BJ (cell line): ENCODE measurements around the gene LZTR1. TPM values are rescaled to one million over a fixed set of nuclear protein-coding genes. Genes with fewer than 3 reads are reported as not detected.

ENCODE experiments used
- CTCF ChIA-PET: fragments of 350-600 bp; formaldehyde crosslinking; extraction: SDS; loops from one replicate; lab custom pipeline; 2021; ENCODE audit warnings: antibody characterized with exemption, inconsistent platforms; lab: Yijun Ruan, JAX
- POLR2A ChIA-PET: fragments of 300-600 bp; sonication (Branson Sonifier 250); formaldehyde crosslinking; extraction: SDS; loops from one replicate; lab custom pipeline; 2021; ENCODE audit warnings: antibody characterized with exemption; lab: Charles Lee
- DNase-seq: peaks from one replicate; pipeline ENCODE4 v3.0.0-alpha.2; 2011; ENCODE audit warnings: low read depth
- H3K27me3 ChIP-seq: 2 replicates; pipeline ENCODE4 v1.6.0; 2011; ENCODE audit warnings: low read length; ENCODE audit not compliant: control insufficient read depth, insufficient read depth
- H3K36me3 ChIP-seq: 2 replicates; pipeline ENCODE4 v1.5.1; 2011; ENCODE audit warnings: low read length; ENCODE audit not compliant: control insufficient read depth, insufficient read depth
- H3K4me3 ChIP-seq: 2 replicates; pipeline ENCODE4 v1.5.1; 2011; ENCODE audit warnings: low read depth, mild to moderate bottlenecking, control low read depth, low read length
- polyA plus RNA-seq: library from polyadenylated mRNA; depleted of rRNA; stranded (reverse); fragments of >200 nt; gene quantifications from 2 replicates; pipeline ENCODE4 v1.2.3, GENCODE V29; 2011
- TF ChIP-seq, protein P1 (sequence below): IDR thresholded peaks from 2 replicates; pipeline ENCODE4 v1.5.1; 2011; ENCODE audit warnings: low read depth, mild to moderate bottlenecking, control low read depth, inconsistent platforms, low read length, moderate library complexity; ENCODE audit not compliant: insufficient read depth

Gene LZTR1
- polyA plus RNA-seq, 1 experiment = 45.9 TPM

GRCh38 chr22:20980523-20980922 is 1.6 kb upstream of the LZTR1 start:
- Histone ChIP-seq H3K27me3 (no peaks in the 10 kb centered on the region; the same call in 1 of the 2 replicates), H3K36me3 (peaks cover 5% of the 10 kb centered on the region; the same call in 1 of the 2 replicates), H3K4me3 (no peak overlapping the region)
- TF ChIP-seq, protein P1, sequence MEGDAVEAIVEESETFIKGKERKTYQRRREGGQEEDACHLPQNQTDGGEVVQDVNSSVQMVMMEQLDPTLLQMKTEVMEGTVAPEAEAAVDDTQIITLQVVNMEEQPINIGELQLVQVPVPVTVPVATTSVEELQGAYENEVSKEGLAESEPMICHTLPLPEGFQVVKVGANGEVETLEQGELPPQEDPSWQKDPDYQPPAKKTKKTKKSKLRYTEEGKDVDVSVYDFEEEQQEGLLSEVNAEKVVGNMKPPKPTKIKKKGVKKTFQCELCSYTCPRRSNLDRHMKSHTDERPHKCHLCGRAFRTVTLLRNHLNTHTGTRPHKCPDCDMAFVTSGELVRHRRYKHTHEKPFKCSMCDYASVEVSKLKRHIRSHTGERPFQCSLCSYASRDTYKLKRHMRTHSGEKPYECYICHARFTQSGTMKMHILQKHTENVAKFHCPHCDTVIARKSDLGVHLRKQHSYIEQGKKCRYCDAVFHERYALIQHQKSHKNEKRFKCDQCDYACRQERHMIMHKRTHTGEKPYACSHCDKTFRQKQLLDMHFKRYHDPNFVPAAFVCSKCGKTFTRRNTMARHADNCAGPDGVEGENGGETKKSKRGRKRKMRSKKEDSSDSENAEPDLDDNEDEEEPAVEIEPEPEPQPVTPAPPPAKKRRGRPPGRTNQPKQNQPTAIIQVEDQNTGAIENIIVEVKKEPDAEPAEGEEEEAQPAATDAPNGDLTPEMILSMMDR = no peak
- no peak for DNase-seq
- ChIA-PET CTCF (interaction anchor here (2.5 kb wide), 1 partner anchor 25 kb away, joined by 7 read pairs; no protein-coding TSS in a partner anchor), POLR2A (no interaction called here)

GRCh38 chr22:20980938-20981722 is 967 bp upstream of the LZTR1 start:
- Histone ChIP-seq H3K36me3 (peaks cover 9% of the 10 kb centered on the region; the same call in 1 of the 2 replicates), H3K27me3 (no peaks in the 10 kb centered on the region; the same call in 1 of the 2 replicates), H3K4me3 (peak overlapping the region; percentile 78)
- ChIA-PET CTCF (interaction anchor here (1.1 to 2.5 kb wide), 6 partner anchors 10 to 121 kb away, joined by 3 to 8 read pairs (median 5); no protein-coding TSS in a partner anchor), POLR2A (no interaction called here)
- TF ChIP-seq, protein P1 = no peak
- DNase-seq = no peak

DNA sequence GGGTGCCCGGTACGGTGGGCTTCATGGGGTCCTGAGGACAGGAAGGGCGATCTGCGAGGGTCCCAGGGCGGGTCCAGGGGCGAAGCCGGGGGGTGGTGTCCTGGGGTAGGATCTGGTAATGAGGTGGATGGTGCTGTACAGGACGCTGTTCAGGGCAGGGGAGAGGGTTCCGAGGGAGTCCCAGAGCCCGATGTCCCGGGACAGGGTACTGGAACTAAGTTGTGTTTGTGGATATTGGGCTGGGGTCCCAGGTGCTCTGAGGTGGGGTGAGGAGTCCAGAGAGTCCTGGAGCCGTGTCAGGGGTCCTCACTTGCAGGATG is 426 bp downstream of the LZTR1 start:
- Histone ChIP-seq H3K4me3 (peak overlapping the region; percentile 78), H3K27me3 (no peaks in the 10 kb centered on the region; the same call in 1 of the 2 replicates), H3K36me3 (peaks cover 12% of the 10 kb centered on the region)
- no peak for DNase-seq
- TF ChIP-seq, protein P1 = no peak
- CTCF ChIA-PET = interaction anchor here (0.6 to 2.5 kb wide), 15 partner anchors 8 to 178 kb away, joined by 3 to 8 read pairs (median 4); partner anchors contain the start of gene THAP7
- POLR2A ChIA-PET = interaction anchor here (0.5 kb wide), 2 partner anchors 52 to 57 kb away, joined by 3 read pairs; no protein-coding TSS in a partner anchor

GRCh38 chr22:20983081-20983771 is 1.1 kb downstream of the LZTR1 start:
- ChIA-PET CTCF (interaction anchor here (0.7 to 1.6 kb wide), 3 partner anchors 9 to 179 kb away, joined by 3 read pairs; no protein-coding TSS in a partner anchor), POLR2A (interaction anchor here (0.5 kb wide), 1 partner anchor 52 kb away, joined by 3 read pairs; no protein-coding TSS in a partner anchor)
- Histone ChIP-seq H3K27me3 (no peaks in the 10 kb centered on the region; the same call in 1 of the 2 replicates), H3K4me3 (peak overlapping the region; percentile 78), H3K36me3 (peaks cover 13% of the 10 kb centered on the region)
- TF ChIP-seq, protein P1 = no peak
- no peak for DNase-seq

DNA sequence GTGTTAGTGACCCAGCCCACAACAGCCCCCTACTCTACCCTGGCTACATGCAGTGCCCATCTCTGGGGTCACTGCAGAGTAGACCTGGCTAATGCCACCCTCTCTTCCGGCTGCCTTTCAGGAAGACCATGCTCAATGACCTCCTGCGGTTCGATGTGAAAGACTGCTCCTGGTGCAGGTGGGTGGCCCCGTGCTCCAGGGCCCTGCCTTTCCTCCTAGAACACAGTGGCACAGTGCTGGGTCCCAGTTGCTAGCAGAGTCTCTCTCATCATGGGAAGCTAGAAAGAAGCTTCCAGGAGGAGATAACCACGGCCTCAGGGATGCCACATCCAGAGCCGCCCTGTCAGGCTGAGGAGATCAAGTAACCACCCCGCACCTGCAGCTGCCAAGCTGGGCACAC is 3.6 kb downstream of the LZTR1 start:
- no peaks in the 10 kb centered on the region for H3K27me3 ChIP-seq
- DNase-seq = no peak
- no peak overlapping the region for H3K4me3 ChIP-seq
- H3K36me3 ChIP-seq = peaks cover 16% of the 10 kb centered on the region
- ChIA-PET CTCF (no interaction called here), POLR2A (no interaction called here)
- TF ChIP-seq, protein P1 = no peak
